HG03565 (cell line): Measurements from ENCODE around the gene KRTAP10-2.

Experiments
- ATAC-seq: cut with Tn5 transposase; IDR thresholded peaks from one replicate; pipeline ENCODE4 v1.9.1; 2021; ENCODE audit warnings: mild to moderate bottlenecking, moderate library complexity; ENCODE audit not compliant: unreplicated experiment

KRTAP10-2 gene

GRCh38 chr21:44540741-44541288, 10.5 kb downstream of the KRTAP10-2 start:
- no peak for ATAC-seq

- ATAC-seq = no peak
Observed at GRCh38 chr21:44539991-44540666, 11.2 kb downstream of the KRTAP10-2 start, which contains the start of gene KRTAP10-1. Gene KRTAP10-1 (minus strand): TSS chr21:44540195. CDS start chr21:44540150, 45 bp downstream.

GRCh38 chr21:44539046-44539445, 12.3 kb downstream of the KRTAP10-2 start:
- no peak for ATAC-seq

GRCh38 chr21:44537930-44538911, 13.1 kb downstream of the KRTAP10-2 start:
- ATAC-seq = no peak

- no peak for ATAC-seq
Observed at GRCh38 chr21:44535963-44536362, 15.3 kb downstream of the KRTAP10-2 start.

GRCh38 chr21:44534688-44535087, 16.6 kb downstream of the KRTAP10-2 start:
- ATAC-seq = no peak

GRCh38 chr21:44533891-44534627, 17.2 kb downstream of the KRTAP10-2 start:
- ATAC-seq = no peak

GRCh38 chr21:44533121-44533890, 18.0 kb downstream of the KRTAP10-2 start:
- ATAC-seq = no peak

- no peak for ATAC-seq
Observed at GRCh38 chr21:44532712-44533111, 18.6 kb downstream of the KRTAP10-2 start.

GRCh38 chr21:44531606-44532564, 19.4 kb downstream of the KRTAP10-2 start:
- no peak for ATAC-seq

GRCh38 chr21:44530903-44531605, 20.3 kb downstream of the KRTAP10-2 start:
- ATAC-seq = no peak

- no peak for ATAC-seq
Observed at GRCh38 chr21:44530221-44530902, 20.9 kb downstream of the KRTAP10-2 start.

- ATAC-seq = no peak
Observed at GRCh38 chr21:44529503-44530125, 21.7 kb downstream of the KRTAP10-2 start.

GRCh38 chr21:44529011-44529421, 22.3 kb downstream of the KRTAP10-2 start:
- no peak for ATAC-seq

- ATAC-seq = no peak
Observed at GRCh38 chr21:44528634-44528995, 22.7 kb downstream of the KRTAP10-2 start.

GRCh38 chr21:44527983-44528633, 23.2 kb downstream of the KRTAP10-2 start:
- no peak for ATAC-seq
